ENCODE measurements around the gene OMD.

DNA sequence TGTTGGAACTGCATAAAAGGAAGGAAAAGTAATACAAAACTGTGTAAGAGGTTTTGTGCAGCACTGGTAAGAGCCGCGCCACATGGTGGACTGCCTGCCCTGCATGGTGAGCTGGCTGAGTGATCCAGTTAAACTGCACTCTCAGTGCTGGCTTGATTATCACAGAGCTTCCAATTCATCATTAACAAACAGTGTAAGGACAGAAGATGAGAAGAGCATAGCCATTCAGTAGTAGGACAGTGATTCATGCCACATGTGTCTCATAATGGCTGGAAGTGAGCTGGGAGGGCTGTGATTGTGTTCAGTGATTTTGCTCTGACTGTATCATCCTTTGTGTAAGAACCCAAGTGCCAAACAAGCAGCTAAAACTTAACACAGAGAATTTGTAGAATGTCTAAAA lies 43.9 kb upstream of the OMD start:
- no peak for TF ChIP-seq EZH2phosphoT487 (IDR thresholded peaks at IDR 0.05; ENCODE audit: borderline replicate concordance, low read depth, low read length)
- TF ChIP-seq, protein P1, sequence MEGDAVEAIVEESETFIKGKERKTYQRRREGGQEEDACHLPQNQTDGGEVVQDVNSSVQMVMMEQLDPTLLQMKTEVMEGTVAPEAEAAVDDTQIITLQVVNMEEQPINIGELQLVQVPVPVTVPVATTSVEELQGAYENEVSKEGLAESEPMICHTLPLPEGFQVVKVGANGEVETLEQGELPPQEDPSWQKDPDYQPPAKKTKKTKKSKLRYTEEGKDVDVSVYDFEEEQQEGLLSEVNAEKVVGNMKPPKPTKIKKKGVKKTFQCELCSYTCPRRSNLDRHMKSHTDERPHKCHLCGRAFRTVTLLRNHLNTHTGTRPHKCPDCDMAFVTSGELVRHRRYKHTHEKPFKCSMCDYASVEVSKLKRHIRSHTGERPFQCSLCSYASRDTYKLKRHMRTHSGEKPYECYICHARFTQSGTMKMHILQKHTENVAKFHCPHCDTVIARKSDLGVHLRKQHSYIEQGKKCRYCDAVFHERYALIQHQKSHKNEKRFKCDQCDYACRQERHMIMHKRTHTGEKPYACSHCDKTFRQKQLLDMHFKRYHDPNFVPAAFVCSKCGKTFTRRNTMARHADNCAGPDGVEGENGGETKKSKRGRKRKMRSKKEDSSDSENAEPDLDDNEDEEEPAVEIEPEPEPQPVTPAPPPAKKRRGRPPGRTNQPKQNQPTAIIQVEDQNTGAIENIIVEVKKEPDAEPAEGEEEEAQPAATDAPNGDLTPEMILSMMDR (conservative IDR thresholded peaks at IDR 0.05; ENCODE audit: low read length), result no peak

Measured in OCI-LY7 (cell line).